WTC11 (cell line): ENCODE measurements around the gene THOC1. TPM values are rescaled to one million over a fixed set of nuclear protein-coding genes. Genes with fewer than 3 reads are reported as not detected.

ENCODE experiments used
- ATAC-seq: fragments of 200-7000 bp; cut with Tn5 transposase; 2 replicates; pipeline ENCODE4 v1.10.0; 2021; ENCODE audit warnings: mild to moderate bottlenecking, moderate library complexity
- CTCF ChIA-PET: fragments of 300-600 bp; sonication (Branson Sonifier 250); formaldehyde crosslinking; loops from one replicate; lab custom pipeline; 2021; ENCODE audit warnings: antibody characterized with exemption; lab: Charles Lee
- POLR2A ChIA-PET: fragments of 350-600 bp; sonication (Branson Sonifier 250); formaldehyde crosslinking; loops from one replicate; lab custom pipeline; 2021; ENCODE audit warnings: antibody characterized with exemption; lab: Charles Lee
- DNase-seq: peaks from one replicate; pipeline ENCODE4 v3.0.0; 2021; ENCODE audit warnings: low spot score
- H3K27ac Mint-ChIP-seq: 2 replicates; pipeline ENCODE4 v1.8.0; 2021; ENCODE audit warnings: mixed read lengths
- H3K27me3 Mint-ChIP-seq: 2 replicates; pipeline ENCODE4 v1.8.0; 2021; ENCODE audit warnings: low read depth, mild to moderate bottlenecking, moderate library complexity, mixed read lengths
- H3K36me3 Mint-ChIP-seq: 2 replicates; pipeline ENCODE4 v1.8.0; 2021; ENCODE audit warnings: mixed read lengths
- H3K4me1 Mint-ChIP-seq: 2 replicates; pipeline ENCODE4 v1.8.0; 2022; ENCODE audit warnings: mixed read lengths
- H3K4me3 Mint-ChIP-seq: 2 replicates; pipeline ENCODE4 v1.8.0; 2021; ENCODE audit warnings: mild to moderate bottlenecking, moderate library complexity, mixed read lengths
- H3K9me3 Mint-ChIP-seq: 2 replicates; pipeline ENCODE4 v1.8.0; 2021; ENCODE audit warnings: mixed read lengths
- FOXP1 ChIP-seq: sonication (generic); formaldehyde crosslinking; IDR thresholded peaks from 2 replicates; pipeline ENCODE4 v1.8.0; 2022; ENCODE audit warnings: missing genetic modification reagents, mild to moderate bottlenecking, moderate library complexity, borderline replicate concordance
- NR2C2 ChIP-seq: sonication (generic); formaldehyde crosslinking; IDR thresholded peaks from 2 replicates; pipeline ENCODE4 v1.8.0; 2022; ENCODE audit warnings: mild to moderate bottlenecking, missing genetic modification reagents
- PRRX2 ChIP-seq: fragments of 250-450 bp; sonication (Bioruptor Pico); IDR thresholded peaks from 2 replicates; pipeline ENCODE4 v1.8.0; 2021; ENCODE audit warnings: mild to moderate bottlenecking
- TEAD1 ChIP-seq: sonication (generic); formaldehyde crosslinking; IDR thresholded peaks from 2 replicates; pipeline ENCODE4 v1.8.0; 2022; ENCODE audit warnings: mild to moderate bottlenecking, missing genetic modification reagents
- ZNF138 ChIP-seq: sonication (generic); formaldehyde crosslinking; conservative IDR thresholded peaks from 2 replicates; pipeline ENCODE4 v1.8.1; 2022; ENCODE audit warnings: mild to moderate bottlenecking, moderate library complexity, missing genetic modification reagents
- ZNF263 ChIP-seq: sonication (generic); formaldehyde crosslinking; IDR thresholded peaks from 2 replicates; pipeline ENCODE4 v1.8.1; 2022; ENCODE audit warnings: low read depth, mild to moderate bottlenecking, moderate library complexity, missing genetic modification reagents
- total RNA-seq: library from RNA; stranded (reverse); gene quantifications from 3 replicates; pipeline ENCODE4 v1.2.3, GENCODE V29; 2021
- TF ChIP-seq, protein P1 (sequence below): sonication (generic); formaldehyde crosslinking; IDR thresholded peaks from 2 replicates; pipeline ENCODE4 v1.8.1; 2023; ENCODE audit warnings: mild to moderate bottlenecking, missing genetic modification reagents
- TF ChIP-seq, protein P2 (sequence below): sonication (generic); formaldehyde crosslinking; IDR thresholded peaks from 2 replicates; pipeline ENCODE4 v1.8.1; 2023; ENCODE audit warnings: mild to moderate bottlenecking, missing genetic modification reagents
- TF ChIP-seq, protein P3 (sequence below): fragments of 250-450 bp; sonication (Bioruptor Pico); IDR thresholded peaks from 2 replicates; pipeline ENCODE4 v1.9.0; 2021; ENCODE audit warnings: mild to moderate bottlenecking
- TF ChIP-seq, protein P4 (sequence below): sonication (generic); formaldehyde crosslinking; IDR thresholded peaks from 2 replicates; pipeline ENCODE4 v1.8.1; 2023; ENCODE audit warnings: mild to moderate bottlenecking, missing genetic modification reagents, borderline replicate concordance
- TF ChIP-seq, protein P5 (sequence below): sonication (generic); formaldehyde crosslinking; IDR thresholded peaks from 2 replicates; pipeline ENCODE4 v1.8.0; 2022; ENCODE audit warnings: mild to moderate bottlenecking, missing genetic modification reagents
- TF ChIP-seq, protein P6 (sequence below): sonication (generic); formaldehyde crosslinking; IDR thresholded peaks from 2 replicates; pipeline ENCODE4 v1.8.1; 2023; ENCODE audit warnings: mild to moderate bottlenecking, moderate library complexity, missing genetic modification reagents
- TF ChIP-seq, protein P7 (sequence below): sonication (generic); formaldehyde crosslinking; IDR thresholded peaks from 2 replicates; pipeline ENCODE4 v1.8.1; 2022; ENCODE audit warnings: mild to moderate bottlenecking, moderate library complexity, missing genetic modification reagents
- TF ChIP-seq, protein P8 (sequence below): sonication (generic); formaldehyde crosslinking; conservative IDR thresholded peaks from 2 replicates; pipeline ENCODE4 v1.8.1; 2023; ENCODE audit warnings: mild to moderate bottlenecking, low read depth, missing genetic modification reagents, moderate library complexity

The THOC1 gene
- total RNA-seq, 1 experiment from 2014 or later: 65.8 TPM

DNA sequence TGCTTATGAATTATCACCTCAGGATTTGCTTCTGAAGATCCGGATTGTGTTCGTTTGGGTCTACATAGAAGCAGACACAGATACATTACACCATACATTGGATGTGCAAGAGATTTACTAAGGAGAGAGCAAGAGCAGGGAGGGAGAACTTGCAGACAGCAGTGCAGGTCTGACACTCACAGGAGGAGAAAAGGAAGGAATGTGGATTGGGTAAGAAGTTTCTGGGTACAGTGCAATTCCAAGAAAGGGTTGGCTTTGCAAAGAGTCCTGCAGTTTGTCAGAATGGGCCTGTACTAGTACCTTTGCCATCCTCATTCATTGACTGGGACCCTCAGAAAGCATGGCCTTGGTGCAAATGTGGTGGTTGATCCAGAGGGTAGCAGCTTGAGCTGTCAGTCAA is 4.8 kb upstream of the THOC1 start:
- POLR2A ChIA-PET: no interaction called here
- no peak for ATAC-seq
- Mint-ChIP-seq H3K27me3 (no peaks in the 10 kb centered on the region), H3K36me3 (no peaks in the 10 kb centered on the region), H3K9me3 (no peaks in the 10 kb centered on the region), H3K4me1 (peaks cover 15% of the 10 kb centered on the region)
- TF ChIP-seq ZNF138 (CRISPR knock-in tag) (no peak), PRRX2 (CRISPR knock-in tag) (no peak), TEAD1 (no peak), NR2C2 (CRISPR knock-in tag) (no peak), FOXP1 (CRISPR knock-in tag) (no peak), ZNF263 (CRISPR knock-in tag) (no peak)
- TF ChIP-seq, protein P1, sequence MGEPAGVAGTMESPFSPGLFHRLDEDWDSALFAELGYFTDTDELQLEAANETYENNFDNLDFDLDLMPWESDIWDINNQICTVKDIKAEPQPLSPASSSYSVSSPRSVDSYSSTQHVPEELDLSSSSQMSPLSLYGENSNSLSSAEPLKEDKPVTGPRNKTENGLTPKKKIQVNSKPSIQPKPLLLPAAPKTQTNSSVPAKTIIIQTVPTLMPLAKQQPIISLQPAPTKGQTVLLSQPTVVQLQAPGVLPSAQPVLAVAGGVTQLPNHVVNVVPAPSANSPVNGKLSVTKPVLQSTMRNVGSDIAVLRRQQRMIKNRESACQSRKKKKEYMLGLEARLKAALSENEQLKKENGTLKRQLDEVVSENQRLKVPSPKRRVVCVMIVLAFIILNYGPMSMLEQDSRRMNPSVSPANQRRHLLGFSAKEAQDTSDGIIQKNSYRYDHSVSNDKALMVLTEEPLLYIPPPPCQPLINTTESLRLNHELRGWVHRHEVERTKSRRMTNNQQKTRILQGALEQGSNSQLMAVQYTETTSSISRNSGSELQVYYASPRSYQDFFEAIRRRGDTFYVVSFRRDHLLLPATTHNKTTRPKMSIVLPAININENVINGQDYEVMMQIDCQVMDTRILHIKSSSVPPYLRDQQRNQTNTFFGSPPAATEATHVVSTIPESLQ (CRISPR knock-in tag): no peak
- TF ChIP-seq, protein P2, sequence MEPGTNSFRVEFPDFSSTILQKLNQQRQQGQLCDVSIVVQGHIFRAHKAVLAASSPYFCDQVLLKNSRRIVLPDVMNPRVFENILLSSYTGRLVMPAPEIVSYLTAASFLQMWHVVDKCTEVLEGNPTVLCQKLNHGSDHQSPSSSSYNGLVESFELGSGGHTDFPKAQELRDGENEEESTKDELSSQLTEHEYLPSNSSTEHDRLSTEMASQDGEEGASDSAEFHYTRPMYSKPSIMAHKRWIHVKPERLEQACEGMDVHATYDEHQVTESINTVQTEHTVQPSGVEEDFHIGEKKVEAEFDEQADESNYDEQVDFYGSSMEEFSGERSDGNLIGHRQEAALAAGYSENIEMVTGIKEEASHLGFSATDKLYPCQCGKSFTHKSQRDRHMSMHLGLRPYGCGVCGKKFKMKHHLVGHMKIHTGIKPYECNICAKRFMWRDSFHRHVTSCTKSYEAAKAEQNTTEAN (CRISPR knock-in tag): no peak
- TF ChIP-seq, protein P3, sequence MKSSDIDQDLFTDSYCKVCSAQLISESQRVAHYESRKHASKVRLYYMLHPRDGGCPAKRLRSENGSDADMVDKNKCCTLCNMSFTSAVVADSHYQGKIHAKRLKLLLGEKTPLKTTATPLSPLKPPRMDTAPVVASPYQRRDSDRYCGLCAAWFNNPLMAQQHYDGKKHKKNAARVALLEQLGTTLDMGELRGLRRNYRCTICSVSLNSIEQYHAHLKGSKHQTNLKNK: no peak
- TF ChIP-seq, protein P4, sequence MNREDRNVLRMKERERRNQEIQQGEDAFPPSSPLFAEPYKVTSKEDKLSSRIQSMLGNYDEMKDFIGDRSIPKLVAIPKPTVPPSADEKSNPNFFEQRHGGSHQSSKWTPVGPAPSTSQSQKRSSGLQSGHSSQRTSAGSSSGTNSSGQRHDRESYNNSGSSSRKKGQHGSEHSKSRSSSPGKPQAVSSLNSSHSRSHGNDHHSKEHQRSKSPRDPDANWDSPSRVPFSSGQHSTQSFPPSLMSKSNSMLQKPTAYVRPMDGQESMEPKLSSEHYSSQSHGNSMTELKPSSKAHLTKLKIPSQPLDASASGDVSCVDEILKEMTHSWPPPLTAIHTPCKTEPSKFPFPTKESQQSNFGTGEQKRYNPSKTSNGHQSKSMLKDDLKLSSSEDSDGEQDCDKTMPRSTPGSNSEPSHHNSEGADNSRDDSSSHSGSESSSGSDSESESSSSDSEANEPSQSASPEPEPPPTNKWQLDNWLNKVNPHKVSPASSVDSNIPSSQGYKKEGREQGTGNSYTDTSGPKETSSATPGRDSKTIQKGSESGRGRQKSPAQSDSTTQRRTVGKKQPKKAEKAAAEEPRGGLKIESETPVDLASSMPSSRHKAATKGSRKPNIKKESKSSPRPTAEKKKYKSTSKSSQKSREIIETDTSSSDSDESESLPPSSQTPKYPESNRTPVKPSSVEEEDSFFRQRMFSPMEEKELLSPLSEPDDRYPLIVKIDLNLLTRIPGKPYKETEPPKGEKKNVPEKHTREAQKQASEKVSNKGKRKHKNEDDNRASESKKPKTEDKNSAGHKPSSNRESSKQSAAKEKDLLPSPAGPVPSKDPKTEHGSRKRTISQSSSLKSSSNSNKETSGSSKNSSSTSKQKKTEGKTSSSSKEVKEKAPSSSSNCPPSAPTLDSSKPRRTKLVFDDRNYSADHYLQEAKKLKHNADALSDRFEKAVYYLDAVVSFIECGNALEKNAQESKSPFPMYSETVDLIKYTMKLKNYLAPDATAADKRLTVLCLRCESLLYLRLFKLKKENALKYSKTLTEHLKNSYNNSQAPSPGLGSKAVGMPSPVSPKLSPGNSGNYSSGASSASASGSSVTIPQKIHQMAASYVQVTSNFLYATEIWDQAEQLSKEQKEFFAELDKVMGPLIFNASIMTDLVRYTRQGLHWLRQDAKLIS (CRISPR knock-in tag): no peak
- TF ChIP-seq, protein P5, sequence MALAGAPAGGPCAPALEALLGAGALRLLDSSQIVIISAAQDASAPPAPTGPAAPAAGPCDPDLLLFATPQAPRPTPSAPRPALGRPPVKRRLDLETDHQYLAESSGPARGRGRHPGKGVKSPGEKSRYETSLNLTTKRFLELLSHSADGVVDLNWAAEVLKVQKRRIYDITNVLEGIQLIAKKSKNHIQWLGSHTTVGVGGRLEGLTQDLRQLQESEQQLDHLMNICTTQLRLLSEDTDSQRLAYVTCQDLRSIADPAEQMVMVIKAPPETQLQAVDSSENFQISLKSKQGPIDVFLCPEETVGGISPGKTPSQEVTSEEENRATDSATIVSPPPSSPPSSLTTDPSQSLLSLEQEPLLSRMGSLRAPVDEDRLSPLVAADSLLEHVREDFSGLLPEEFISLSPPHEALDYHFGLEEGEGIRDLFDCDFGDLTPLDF (CRISPR knock-in tag): no peak
- TF ChIP-seq, protein P6, sequence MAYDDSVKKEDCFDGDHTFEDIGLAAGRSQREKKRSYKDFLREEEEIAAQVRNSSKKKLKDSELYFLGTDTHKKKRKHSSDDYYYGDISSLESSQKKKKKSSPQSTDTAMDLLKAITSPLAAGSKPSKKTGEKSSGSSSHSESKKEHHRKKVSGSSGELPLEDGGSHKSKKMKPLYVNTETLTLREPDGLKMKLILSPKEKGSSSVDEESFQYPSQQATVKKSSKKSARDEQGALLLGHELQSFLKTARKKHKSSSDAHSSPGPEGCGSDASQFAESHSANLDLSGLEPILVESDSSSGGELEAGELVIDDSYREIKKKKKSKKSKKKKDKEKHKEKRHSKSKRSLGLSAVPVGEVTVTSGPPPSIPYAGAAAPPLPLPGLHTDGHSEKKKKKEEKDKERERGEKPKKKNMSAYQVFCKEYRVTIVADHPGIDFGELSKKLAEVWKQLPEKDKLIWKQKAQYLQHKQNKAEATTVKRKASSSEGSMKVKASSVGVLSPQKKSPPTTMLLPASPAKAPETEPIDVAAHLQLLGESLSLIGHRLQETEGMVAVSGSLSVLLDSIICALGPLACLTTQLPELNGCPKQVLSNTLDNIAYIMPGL (CRISPR knock-in tag): no peak
- TF ChIP-seq, protein P7, sequence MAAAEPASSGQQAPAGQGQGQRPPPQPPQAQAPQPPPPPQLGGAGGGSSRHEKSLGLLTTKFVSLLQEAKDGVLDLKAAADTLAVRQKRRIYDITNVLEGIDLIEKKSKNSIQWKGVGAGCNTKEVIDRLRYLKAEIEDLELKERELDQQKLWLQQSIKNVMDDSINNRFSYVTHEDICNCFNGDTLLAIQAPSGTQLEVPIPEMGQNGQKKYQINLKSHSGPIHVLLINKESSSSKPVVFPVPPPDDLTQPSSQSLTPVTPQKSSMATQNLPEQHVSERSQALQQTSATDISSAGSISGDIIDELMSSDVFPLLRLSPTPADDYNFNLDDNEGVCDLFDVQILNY (CRISPR knock-in tag): no peak
- TF ChIP-seq, protein P8, sequence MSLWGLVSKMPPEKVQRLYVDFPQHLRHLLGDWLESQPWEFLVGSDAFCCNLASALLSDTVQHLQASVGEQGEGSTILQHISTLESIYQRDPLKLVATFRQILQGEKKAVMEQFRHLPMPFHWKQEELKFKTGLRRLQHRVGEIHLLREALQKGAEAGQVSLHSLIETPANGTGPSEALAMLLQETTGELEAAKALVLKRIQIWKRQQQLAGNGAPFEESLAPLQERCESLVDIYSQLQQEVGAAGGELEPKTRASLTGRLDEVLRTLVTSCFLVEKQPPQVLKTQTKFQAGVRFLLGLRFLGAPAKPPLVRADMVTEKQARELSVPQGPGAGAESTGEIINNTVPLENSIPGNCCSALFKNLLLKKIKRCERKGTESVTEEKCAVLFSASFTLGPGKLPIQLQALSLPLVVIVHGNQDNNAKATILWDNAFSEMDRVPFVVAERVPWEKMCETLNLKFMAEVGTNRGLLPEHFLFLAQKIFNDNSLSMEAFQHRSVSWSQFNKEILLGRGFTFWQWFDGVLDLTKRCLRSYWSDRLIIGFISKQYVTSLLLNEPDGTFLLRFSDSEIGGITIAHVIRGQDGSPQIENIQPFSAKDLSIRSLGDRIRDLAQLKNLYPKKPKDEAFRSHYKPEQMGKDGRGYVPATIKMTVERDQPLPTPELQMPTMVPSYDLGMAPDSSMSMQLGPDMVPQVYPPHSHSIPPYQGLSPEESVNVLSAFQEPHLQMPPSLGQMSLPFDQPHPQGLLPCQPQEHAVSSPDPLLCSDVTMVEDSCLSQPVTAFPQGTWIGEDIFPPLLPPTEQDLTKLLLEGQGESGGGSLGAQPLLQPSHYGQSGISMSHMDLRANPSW (CRISPR knock-in tag): no peak
- TF ChIP-seq, all 79 proteins: peak for 0
- no peak for DNase-seq
- Mint-ChIP-seq H3K4me3 (no peak overlapping the region), H3K27ac (peak overlapping the region; percentile 16)
- CTCF ChIA-PET: no interaction called here
